Esophagus squamous epithelium (tissue), 4 donors: ENCODE results near the gene FAM222A.

ENCODE experiments used
- POLR2A ChIP-seq, 4 donors: fragments of 450-650 bp; IDR thresholded peaks; one replicate each; pipeline ENCODE4 v1.6.1; 2017; ENCODE audit warnings: antibody characterized with exemption in 4 of 4, mild to moderate bottlenecking in 4 of 4, moderate library complexity in 3 of 4
- TF ChIP-seq, protein P1 (sequence below), 6 experiments: fragments of 450-650 bp in 4 of 6; fragments of 200-600 bp in 2 of 6; sonication (generic) in 2 of 6; IDR thresholded peaks; one replicate each; pipeline ENCODE4 v1.5.1; 2016 to 2019; ENCODE audit warnings: antibody characterized with exemption in 6 of 6, mild to moderate bottlenecking in 4 of 6, moderate library complexity in 4 of 6

DNA sequence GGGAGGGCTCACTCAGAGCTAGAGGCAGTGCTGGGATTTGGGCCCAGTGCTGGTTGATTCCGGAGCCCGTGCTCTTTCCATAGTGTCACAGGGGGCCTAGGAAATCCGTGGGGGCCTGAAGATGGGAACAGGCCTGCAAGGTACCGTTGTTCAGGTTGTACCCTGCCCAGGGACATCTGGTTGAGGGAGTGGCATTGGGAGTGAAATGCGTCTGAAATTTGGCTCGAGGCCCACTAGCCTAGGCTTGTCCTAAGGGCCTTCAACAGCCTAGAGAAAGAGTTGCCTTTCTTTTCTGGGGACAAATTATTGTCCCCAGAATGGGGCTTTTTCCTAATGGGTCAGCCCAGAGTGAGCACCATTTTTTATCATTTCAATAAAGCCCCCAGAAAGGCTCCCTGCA, 26.4 kb upstream of the FAM222A start:
- TF ChIP-seq, protein P1, sequence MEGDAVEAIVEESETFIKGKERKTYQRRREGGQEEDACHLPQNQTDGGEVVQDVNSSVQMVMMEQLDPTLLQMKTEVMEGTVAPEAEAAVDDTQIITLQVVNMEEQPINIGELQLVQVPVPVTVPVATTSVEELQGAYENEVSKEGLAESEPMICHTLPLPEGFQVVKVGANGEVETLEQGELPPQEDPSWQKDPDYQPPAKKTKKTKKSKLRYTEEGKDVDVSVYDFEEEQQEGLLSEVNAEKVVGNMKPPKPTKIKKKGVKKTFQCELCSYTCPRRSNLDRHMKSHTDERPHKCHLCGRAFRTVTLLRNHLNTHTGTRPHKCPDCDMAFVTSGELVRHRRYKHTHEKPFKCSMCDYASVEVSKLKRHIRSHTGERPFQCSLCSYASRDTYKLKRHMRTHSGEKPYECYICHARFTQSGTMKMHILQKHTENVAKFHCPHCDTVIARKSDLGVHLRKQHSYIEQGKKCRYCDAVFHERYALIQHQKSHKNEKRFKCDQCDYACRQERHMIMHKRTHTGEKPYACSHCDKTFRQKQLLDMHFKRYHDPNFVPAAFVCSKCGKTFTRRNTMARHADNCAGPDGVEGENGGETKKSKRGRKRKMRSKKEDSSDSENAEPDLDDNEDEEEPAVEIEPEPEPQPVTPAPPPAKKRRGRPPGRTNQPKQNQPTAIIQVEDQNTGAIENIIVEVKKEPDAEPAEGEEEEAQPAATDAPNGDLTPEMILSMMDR (IDR thresholded peaks at IDR 0.05), result no peak
- TF ChIP-seq POLR2A (IDR thresholded peaks at IDR 0.05), result no peak
